WERI-Rb-1 (cell line): Measurements from ENCODE around the gene TMEM229B.

Experiments
- DNase-seq: peaks from one replicate; pipeline ENCODE4 v3.0.0-alpha.2; 2020
- H3K27ac ChIP-seq: fragments of 250-450 bp; sonication (Bioruptor Pico); 2 replicates; pipeline ENCODE4 v1.5.1; 2020; ENCODE audit warnings: mild to moderate bottlenecking, moderate library complexity
- H3K27me3 ChIP-seq: fragments of 250-450 bp; sonication (Bioruptor Pico); 2 replicates; pipeline ENCODE4 v1.5.1; 2021; ENCODE audit warnings: mild to moderate bottlenecking, low read depth, moderate library complexity; ENCODE audit not compliant: insufficient read depth, severe bottlenecking
- H3K36me3 ChIP-seq: fragments of 250-450 bp; sonication (Bioruptor Pico); 2 replicates; pipeline ENCODE4 v1.5.1; 2020; ENCODE audit warnings: mild to moderate bottlenecking, moderate library complexity
- H3K4me3 ChIP-seq: 2 replicates; pipeline ENCODE4 v1.5.1; 2011; ENCODE audit warnings: low read depth, mild to moderate bottlenecking, control low read depth, low read length
- H3K9me3 ChIP-seq: fragments of 250-450 bp; sonication (Bioruptor Pico); 2 replicates; pipeline ENCODE4 v1.5.1; 2021; ENCODE audit warnings: mild to moderate bottlenecking, moderate library complexity; ENCODE audit not compliant: severe bottlenecking
- CTCF ChIP-seq: IDR thresholded peaks from 2 replicates; pipeline ENCODE4 v1.5.1; 2011; ENCODE audit warnings: low read depth, mild to moderate bottlenecking, control low read depth, inconsistent platforms, low read length

The TMEM229B gene

DNA sequence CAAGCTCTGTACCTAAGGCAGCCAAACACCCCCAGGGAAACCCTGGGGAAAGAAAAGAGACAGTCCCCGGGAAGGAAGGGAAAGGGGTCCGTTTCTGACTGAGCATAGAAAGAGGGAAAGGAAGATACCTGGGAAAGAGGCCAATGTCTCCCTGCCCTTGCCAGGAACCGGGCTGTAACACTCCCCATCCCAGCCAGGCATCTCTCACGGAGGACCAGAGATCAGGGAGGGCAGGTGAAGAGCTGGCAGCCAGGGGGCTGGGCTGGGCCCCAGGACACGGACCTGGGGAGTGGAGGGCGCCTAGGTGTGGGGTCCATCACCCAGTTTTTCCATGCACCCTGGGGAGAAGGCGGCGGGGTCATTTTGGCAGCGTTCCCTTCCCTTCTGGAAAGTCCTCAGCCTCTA lies 25.7 kb upstream of the TMEM229B start:
- Histone ChIP-seq H3K9me3 (no peaks in the 10 kb centered on the region), H3K4me3 (no peak overlapping the region; the same call in 1 of the 2 replicates), H3K27me3 (peaks cover 20% of the 10 kb centered on the region), H3K27ac (no peak overlapping the region), H3K36me3 (no peaks in the 10 kb centered on the region)
- no peak for TF ChIP-seq CTCF
- DNase-seq = no peak

GRCh38 chr14:67513631-67514108 lies 25.1 kb upstream of the TMEM229B start:
- DNase-seq = no peak
- TF ChIP-seq CTCF = no peak
- Histone ChIP-seq H3K27me3 (peaks cover 20% of the 10 kb centered on the region), H3K27ac (no peak overlapping the region), H3K9me3 (no peaks in the 10 kb centered on the region), H3K36me3 (no peaks in the 10 kb centered on the region), H3K4me3 (no peak overlapping the region)

DNA sequence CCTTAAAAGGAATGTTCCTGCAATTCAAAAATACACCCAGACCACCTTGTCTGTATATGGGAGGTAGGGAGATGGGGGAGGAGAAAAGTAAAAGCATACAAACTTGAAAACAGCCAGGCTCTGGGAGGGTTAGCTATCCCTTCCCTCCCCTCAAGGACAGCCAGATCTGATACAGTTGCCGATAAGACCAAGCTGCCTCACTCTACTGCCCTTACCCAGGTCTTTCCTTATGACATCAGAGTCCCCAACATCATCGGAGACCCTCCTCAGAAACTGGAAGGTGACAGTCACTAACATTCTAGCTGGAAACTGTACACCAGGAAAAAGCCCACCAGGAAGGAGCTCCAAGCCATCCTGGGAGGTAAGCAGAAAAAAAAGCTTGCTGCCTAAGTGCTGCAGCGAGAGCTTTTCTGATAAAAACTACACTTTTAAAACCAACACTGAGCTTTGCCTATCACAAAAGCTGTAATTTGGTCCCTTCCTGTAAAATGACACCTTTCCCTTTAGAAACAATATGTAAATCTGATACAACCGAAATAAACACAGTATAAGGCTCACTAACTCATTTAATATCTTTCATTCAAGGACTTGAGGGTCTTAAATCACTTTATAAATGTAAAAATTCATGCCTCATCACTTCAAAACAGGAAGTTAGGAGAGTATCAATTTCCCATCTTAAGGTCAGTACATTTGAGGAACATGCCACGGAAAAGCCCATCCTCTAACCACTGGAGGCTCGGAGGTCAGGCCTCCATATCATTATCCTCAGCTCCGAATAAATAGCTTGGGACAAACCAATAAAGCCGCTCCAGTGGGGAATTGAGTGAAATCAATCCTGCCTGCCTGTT lies 24.2 kb upstream of the TMEM229B start:
- DNase-seq = no peak
- Histone ChIP-seq H3K27ac (no peak overlapping the region), H3K36me3 (no peaks in the 10 kb centered on the region), H3K9me3 (no peaks in the 10 kb centered on the region), H3K4me3 (no peak overlapping the region), H3K27me3 (peaks cover 20% of the 10 kb centered on the region)
- no peak for TF ChIP-seq CTCF

DNA sequence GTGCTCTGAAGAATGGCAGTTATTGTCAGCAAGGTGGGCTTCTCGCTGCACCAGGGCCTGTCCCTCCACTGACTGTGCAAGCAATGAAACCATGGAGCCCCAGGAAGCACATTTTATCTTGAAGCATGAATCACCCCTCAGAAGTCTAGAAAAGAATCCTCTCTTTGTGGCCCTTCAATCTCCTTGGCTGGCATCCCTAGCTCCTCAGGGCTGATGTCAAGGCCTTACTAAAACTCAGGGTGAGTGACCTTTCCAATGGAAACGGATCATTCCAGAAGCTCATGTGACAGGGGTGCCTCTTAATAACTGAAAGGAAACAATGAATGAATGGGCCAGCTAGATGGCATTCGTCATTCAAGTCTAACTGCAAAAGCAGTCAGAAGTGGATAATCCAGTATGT lies 22.3 kb upstream of the TMEM229B start:
- Histone ChIP-seq H3K4me3 (no peak overlapping the region), H3K36me3 (no peaks in the 10 kb centered on the region), H3K9me3 (no peaks in the 10 kb centered on the region), H3K27ac (no peak overlapping the region), H3K27me3 (peaks cover 10% of the 10 kb centered on the region)
- no peak for TF ChIP-seq CTCF
- DNase-seq = no peak

DNA sequence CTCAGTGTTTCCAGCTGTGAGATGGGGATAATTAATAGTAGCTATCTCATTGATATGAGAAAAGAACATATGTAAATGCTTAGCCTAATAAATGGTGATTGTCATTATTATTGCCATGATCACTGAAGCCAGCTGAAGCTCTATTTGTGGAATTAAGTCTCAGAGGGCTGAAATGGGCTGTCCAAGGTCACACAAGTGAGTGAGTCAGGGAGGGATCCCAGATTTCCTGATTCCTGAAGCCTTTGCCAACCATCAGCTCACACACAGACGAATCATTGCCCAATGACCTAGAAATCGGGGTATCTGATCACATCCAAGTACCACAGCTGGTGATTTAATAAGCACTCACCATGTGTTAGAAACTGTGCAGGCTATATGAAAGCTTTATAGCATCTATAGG lies 21.6 kb upstream of the TMEM229B start:
- no peak overlapping the region for H3K27ac ChIP-seq
- no peaks in the 10 kb centered on the region for H3K36me3 ChIP-seq
- peaks cover 5% of the 10 kb centered on the region for H3K27me3 ChIP-seq
- H3K9me3 ChIP-seq = no peaks in the 10 kb centered on the region
- no peak overlapping the region for H3K4me3 ChIP-seq
- no peak for DNase-seq
- TF ChIP-seq CTCF = no peak
